GM12864 (cell line): Measurements from ENCODE around the gene NHSL2.
A peak's percentile ranks its signal among the peaks of the same experiment; 100 is the strongest.
"Not testable (repeated sequence)": the region's sequence is repeated elsewhere in the genome, so short reads cannot be mapped to it uniquely, and the experiment has no call there.

Source experiments
- DNase-seq: peaks from one replicate; pipeline ENCODE4 v3.0.0-alpha.2; 2011; ENCODE audit warnings: low read depth
- H3K4me3 ChIP-seq: 2 replicates; pipeline ENCODE4 v1.5.1; 2011; ENCODE audit warnings: mild to moderate bottlenecking, low read depth, low read length, control low read depth
- TF ChIP-seq, protein P1 (sequence below): IDR thresholded peaks from 2 replicates; pipeline ENCODE4 v1.5.1; 2011; ENCODE audit warnings: low read depth, mild to moderate bottlenecking, moderate library complexity, low read length, control low read depth, inconsistent platforms; ENCODE audit errors: missing control alignments

Gene NHSL2

DNA sequence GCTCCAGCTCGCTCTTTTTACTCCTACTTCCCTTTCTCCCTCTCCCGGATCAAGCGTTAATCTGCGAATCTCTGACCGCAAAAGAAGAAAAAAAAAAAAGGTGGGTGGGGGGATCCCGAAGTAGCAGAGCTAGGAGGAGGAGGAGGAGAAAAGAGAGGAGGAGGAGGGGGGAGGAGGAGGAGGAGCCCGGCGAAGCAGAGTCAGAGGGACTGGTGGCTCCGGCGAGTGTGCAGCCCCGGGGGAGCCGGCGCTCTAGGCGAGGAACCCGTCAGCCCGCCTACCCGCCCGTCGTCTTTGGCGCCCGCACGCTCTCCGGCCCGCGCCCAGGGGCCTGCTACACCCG lies at the start of gene NHSL2:
TSS of gene NHSL2 (plus strand) at position 203 of the 343 bp plus-strand sequence.
- TF ChIP-seq, protein P1, sequence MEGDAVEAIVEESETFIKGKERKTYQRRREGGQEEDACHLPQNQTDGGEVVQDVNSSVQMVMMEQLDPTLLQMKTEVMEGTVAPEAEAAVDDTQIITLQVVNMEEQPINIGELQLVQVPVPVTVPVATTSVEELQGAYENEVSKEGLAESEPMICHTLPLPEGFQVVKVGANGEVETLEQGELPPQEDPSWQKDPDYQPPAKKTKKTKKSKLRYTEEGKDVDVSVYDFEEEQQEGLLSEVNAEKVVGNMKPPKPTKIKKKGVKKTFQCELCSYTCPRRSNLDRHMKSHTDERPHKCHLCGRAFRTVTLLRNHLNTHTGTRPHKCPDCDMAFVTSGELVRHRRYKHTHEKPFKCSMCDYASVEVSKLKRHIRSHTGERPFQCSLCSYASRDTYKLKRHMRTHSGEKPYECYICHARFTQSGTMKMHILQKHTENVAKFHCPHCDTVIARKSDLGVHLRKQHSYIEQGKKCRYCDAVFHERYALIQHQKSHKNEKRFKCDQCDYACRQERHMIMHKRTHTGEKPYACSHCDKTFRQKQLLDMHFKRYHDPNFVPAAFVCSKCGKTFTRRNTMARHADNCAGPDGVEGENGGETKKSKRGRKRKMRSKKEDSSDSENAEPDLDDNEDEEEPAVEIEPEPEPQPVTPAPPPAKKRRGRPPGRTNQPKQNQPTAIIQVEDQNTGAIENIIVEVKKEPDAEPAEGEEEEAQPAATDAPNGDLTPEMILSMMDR: no peak
- no peak within 1 kb of the TSS for H3K4me3 ChIP-seq
- no peak for DNase-seq

DNA sequence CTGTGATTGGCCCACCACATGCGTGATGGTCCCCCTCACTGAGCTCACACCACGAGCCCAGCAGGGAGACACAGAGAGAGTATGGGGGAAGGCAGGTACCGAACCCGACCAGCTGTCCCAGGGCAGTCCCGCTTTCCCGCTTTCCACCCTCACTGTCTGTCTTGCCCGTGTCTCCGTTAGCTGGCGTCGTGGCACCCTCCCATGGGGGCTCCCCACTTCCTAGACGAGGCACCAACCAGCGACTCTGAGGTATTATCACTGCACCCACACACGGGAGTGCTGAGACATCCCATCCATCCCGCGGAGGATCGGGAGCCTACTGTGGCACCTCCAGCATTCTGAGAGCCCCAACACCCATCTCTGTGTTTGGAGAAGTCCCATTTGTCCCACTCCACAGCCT lies 43.0 kb upstream of the NHSL2 start:
- no peak overlapping the region for H3K4me3 ChIP-seq
- TF ChIP-seq, protein P1: no peak
- DNase-seq: no peak

DNA sequence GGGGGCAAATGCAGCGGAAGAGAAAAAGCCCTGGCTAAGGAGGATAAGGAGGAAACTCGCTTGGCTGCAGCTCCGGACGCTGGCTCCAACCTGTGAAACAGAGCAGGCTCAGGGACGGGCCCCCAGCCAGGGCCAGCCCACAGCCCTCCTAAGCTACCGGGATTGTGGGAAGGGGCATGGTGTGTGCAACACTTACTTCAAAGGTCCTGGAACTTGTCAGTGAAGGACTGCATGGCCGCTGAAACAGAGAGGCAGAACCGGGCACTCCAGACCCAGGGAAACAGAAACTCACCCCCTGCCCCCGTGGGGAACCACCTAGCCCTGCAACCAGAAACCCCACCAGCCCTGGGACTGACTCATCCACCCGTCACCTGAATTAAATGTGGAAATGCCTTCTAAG lies 41.1 kb upstream of the NHSL2 start:
- H3K4me3 ChIP-seq, DNase-seq: not testable (repeated sequence)

DNA sequence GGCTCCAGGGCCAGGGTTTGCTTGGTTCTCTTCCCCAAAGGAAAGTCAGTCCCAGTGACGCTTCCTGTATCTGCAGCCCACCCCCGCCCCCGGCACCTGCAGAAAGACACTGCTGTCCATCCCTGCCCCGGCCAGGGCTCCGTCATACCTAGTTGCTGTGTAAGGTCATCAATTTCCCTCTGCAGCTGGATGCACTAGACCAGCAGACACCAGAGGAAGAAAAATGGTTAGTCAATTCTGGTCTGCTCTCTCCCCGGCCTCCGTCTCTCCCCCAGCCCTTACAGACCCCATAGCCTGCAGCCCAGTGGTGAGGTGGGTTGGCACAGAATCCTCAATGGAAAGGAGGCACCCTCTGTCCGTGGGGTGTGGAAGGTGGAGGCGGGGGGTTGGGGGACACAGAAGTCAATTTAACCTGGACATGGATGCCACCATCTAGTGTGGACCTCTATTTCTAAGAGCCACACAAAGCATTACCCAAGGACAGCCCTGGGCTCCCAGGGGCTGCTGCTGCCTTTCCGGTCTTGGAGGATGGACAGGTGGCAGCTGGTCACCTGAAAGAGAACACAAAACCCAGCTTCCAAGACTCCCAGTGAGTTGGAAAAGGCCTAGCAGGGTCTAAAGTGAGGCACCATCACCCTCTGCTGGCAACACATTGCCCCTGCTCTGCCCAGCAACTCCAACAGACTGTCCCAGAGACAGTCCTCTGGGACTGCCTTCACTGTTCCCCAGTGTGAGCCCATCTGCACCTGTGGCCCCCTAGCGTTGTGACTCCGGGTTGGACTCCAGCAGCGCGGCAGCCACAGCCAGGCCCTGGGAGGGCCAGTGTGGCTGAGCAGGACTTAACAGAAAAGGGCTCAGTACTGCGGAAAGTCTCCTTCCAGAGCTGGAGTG lies 40.2 kb upstream of the NHSL2 start:
- DNase-seq: no peak
- H3K4me3 ChIP-seq: no peak overlapping the region
- TF ChIP-seq, protein P1: peak; percentile 31

DNA sequence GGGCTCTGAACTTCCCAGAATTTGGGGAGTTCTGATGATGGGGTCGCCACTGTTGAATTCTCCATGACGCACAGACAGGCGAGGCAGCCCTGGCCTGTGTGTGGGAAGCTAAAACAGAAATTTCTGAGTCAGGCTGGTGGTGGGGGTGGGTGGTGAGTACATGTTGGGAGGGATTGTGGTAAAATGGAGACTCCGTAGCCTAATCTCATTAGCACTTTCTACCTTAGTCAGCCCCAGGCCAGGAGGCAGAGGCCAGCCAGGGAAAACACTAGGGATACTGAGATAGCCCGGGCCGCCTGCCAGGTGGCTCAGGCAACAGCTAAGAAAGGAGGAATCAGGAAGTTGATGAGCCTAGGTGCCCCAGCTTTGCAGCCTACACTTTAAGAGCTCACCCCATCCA lies 39.3 kb upstream of the NHSL2 start:
- TF ChIP-seq, protein P1: no peak
- no peak for DNase-seq

DNA sequence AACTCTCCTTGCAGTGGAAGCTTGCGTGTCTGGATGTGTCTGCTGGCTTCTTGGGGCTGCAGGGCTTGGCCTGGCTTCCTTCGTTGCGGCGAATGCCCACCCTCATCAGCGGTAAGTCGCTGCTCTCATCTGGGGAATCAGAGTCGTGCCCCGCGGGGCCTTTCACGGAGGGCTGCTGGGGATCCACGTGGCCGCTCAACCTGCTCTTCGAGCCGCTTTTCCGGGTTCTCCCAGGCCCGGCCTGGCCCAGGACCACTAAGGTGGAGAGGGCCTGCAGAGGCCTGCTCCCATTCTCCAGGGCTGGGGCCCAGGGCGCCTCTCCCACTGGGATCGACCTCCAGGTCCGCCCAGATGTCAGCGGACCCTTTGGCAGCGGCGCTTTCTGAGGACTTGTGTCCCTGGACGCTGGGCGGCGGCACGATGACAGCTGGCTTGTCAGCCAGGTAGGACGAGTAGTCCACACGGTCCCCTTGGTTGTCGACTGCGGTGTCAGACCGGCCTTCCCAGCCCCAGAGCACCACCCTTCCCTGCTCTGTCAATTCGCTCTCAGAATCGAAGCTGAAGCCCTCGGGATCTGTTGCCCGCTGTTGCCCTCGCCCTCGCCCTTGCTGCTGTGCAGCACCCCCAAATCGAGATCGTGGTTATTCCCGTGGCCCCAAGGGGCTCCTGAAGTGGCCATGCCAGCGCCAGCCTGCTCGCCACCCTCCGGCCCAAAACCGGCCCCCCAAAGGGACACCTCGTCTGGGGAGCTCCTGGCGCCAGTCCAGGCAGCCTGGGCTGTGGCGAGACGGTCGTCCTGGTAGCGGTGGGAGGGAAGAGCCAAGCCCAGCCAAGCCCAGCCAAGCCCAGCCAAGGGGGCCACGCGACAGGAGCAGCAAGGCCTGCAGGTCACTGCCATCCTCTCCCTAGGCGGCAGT lies 37.8 kb upstream of the NHSL2 start:
- no peak for DNase-seq
- TF ChIP-seq, protein P1: no peak
- H3K4me3 ChIP-seq: no peak overlapping the region

More for the DNA sequence above, 39.3 kb upstream of the NHSL2 start:
- H3K4me3 ChIP-seq: no peak overlapping the region

DNA sequence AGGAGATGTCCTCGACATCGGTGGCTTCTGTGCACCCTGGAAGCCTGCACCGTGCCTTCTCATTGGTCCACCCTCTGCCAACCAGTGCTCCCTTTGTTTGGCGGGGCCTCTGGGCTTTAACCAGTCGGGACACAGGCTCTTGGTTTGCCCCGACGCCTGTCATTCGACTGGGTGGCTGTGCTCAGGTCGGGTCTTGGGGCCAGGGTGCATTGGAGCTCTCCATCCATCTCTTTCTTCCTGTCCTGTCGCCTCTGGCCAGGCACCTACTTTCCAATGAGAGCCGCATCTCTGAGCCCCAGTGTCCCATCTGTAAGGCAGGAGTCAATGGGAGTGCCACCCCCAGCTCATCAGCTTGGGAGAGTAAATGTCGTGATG lies 37.2 kb upstream of the NHSL2 start:
- TF ChIP-seq, protein P1: no peak
- no peak overlapping the region for H3K4me3 ChIP-seq
- DNase-seq: no peak

DNA sequence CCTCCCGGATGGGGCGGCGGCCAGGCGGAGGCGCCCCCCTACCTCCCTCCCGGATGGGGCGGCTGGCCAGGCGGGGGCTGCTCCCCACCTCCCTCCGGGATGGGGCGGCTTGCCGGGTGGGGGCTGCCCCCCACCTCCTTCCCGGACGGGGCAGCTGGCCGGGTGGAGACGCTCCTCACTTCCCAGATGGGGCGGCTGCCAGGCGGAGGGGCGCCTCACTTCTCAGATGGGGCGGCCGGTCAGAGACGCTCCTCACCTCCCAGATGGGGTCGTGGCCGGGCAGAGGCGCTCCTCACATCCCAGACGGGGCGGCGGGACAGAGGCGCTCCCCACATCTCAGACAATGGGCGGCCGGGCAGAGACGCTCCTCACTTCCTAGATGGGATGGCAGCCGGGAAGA lies 33.8 kb upstream of the NHSL2 start:
- not testable (repeated sequence) for H3K4me3 ChIP-seq

More for the DNA sequence above, 33.8 kb upstream of the NHSL2 start:
- not testable (repeated sequence) for DNase-seq
